GM18520 (cell line): ENCODE results near the gene IL17RE.
A peak's percentile ranks its signal among the peaks of the same experiment; 100 is the strongest.
"Not testable (repeated sequence)": the region's sequence is repeated elsewhere in the genome, so short reads cannot be mapped to it uniquely, and the experiment has no call there.

Source experiments
- ATAC-seq: cut with Tn5 transposase; IDR thresholded peaks from one replicate; pipeline ENCODE4 v1.9.1; 2021; ENCODE audit not compliant: unreplicated experiment

IL17RE gene

DNA sequence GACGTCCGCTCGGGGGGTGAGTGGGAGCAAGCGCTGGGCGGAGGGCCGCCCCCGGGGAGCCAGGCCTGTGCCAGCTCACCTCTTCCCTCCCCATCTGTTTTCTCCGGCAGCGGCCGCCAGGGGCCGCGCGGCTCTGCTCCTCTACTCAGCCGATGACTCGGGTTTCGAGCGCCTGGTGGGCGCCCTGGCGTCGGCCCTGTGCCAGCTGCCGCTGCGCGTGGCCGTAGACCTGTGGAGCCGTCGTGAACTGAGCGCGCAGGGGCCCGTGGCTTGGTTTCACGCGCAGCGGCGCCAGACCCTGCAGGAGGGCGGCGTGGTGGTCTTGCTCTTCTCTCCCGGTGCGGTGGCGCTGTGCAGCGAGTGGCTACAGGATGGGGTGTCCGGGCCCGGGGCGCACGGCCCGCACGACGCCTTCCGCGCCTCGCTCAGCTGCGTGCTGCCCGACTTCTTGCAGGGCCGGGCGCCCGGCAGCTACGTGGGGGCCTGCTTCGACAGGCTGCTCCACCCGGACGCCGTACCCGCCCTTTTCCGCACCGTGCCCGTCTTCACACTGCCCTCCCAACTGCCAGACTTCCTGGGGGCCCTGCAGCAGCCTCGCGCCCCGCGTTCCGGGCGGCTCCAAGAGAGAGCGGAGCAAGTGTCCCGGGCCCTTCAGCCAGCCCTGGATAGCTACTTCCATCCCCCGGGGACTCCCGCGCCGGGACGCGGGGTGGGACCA is 30.4 kb downstream of the IL17RE start:
- ATAC-seq = peak; percentile 53

DNA sequence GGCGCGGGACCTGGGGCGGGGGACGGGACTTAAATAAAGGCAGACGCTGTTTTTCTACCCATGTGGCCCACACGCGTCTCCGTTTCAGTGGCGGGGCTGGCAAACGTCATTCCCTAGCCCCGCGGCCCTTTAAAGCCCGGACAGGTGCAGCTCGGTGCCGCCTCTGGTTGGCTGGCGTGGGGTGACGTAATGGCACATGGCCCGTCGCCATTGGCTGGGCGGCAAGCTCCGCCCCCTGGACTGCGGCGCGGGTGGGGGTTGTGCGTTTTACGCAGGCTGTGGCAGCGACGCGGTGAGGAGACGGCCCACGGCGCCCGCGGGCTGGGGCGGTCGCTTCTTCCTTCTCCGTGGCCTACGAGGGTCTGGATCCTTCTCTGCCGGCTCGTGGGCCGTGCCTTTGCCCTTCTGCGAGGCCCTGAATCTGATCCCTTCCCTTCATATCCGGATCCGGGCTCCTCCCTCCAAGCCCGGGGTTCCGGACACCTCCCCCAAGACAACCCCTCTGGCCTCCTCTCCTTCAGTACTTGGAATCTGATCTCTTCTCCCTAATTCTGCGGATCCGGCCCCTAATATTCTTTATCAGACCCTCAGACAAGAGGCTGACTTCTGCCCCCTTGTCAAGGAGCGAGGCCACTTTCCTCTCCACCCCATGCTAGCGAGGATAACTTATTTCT is 31.1 kb downstream of the IL17RE start, which contains the start of gene CRELD1:
Gene CRELD1 (plus strand): TSS at position 274 of the 674 bp plus-strand sequence. CDS start 605 bp downstream, outside the sequence.
- ATAC-seq = peak; percentile 77

DNA sequence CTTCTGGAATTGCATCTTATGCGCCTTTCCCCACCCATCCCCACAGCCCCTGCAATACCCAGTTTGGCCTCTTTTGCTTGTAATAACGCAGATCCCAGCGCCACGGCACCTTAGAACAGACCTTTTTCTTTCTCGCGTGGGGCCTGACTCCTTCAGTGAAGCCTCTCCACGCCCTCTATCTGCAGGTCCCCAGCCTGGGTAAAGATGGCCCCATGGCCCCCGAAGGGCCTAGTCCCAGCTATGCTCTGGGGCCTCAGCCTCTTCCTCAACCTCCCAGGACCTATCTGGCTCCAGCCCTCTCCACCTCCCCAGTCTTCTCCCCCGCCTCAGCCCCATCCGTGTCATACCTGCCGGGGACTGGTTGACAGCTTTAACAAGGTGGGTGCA is 31.6 kb downstream of the IL17RE start:
- no peak for ATAC-seq

DNA sequence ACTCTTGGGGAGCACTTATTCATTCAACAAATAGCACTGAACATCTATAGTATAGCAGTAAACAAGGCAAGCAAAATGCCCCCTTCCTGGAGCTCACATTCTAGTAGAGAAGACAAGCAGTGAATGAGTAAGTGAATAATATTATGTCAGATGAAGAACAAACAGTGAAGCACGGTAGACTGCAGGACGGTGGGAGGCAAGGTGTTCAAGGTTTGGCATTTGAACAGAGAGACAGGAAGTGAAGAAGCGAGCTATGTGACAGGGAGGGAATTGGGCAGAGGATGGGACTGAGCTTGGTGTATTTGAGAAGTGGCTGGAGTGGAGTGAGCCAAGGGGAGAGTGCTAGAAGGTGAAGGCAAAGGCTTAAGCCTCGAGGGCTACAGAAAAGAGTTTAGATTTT is 32.3 kb downstream of the IL17RE start:
- ATAC-seq = no peak

DNA sequence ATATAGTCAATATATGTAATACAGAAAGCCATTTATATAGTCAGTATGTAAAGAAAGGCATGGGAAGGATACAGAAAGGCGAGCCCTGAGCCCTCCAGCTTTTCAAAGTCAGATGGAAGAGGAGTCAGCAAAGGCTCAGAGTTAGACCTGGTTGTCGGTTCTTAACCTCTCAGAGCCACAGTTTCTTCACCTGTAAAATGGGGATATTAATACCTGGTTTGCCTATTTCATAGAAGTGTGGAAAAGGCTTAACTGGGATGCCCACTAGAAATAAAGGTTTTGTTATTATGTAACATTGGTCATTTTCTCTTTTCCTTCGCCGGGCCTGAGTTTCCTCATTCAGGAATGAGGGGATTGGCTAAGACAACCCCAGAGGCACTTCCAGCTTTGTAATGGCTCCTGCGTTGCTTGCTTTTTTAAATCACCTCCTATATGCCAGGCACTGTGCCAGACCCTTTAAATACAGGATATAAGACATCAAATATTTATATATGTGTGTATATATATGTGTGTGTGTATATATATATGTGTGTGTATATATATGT is 33.4 kb downstream of the IL17RE start:
- ATAC-seq = no peak

DNA sequence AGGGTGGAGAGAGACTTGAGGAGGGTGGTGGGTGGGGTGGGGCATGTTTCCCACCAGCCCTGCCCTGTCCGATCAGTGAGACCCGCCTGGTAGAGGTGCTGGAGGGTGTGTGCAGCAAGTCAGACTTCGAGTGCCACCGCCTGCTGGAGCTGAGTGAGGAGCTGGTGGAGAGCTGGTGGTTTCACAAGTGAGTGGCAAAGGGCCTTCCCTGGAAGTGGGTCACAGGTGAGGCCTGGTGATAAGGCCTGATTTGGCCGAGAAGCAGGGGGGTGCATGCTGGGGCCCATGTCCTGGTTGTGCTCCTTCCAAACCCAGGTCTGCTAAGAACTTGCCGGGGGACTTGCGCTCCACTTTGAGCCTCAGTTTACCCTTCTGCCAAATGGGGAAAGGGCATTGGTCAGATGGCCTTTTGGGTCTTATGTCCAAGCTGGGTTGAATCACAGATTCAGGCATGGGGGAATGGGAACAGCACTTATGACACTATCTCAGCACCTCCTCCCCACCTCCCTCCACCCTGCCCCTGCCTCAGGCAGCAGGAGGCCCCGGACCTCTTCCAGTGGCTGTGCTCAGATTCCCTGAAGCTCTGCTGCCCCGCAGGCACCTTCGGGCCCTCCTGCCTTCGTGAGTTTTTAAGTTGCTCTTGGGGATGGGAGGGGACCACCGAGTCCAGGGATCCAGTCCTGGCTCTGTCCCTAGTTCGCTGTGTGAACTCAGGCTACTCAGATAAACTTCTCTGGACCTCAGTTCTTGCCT is 35.0 kb downstream of the IL17RE start:
- ATAC-seq = no peak

DNA sequence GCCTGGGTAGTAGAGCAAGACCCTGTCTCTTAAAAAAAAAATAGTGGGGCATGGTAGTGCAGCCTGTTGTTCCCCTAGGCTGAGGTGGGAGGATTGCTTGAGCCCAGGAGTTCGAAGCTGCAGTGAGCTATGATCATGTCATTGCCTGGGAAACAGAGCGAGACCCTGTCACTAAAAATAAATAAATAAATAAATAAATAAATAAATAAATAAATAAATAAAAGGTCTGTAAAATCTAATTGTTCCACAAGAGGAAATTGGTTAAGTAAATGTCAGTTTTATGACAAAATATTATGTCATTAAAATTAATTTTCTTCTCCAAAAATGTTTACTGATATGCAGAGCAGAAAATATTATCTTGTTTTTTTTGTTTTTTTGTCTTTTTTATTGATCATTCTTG is 36.3 kb downstream of the IL17RE start:
- ATAC-seq = no peak

DNA sequence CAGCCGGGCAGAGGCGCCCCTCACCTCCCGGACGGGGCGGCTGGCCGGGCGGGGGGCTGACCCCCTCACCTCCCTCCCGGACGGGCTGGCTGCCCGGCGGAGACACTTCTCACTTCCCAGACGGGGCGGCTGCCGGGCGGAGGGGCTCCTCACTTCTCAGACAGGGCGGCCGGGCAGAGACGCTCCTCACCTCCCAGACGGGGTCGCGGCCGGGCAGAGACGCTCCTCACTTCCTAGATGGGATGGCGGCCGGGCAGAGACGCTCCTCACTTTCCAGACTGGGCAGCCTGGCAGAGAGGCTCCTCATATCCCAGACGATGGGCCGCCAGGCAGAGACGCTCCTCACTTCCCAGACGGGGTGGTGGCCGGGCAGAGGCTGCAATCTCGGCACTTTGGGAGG is 37.3 kb downstream of the IL17RE start:
- ATAC-seq = not testable (repeated sequence)

DNA sequence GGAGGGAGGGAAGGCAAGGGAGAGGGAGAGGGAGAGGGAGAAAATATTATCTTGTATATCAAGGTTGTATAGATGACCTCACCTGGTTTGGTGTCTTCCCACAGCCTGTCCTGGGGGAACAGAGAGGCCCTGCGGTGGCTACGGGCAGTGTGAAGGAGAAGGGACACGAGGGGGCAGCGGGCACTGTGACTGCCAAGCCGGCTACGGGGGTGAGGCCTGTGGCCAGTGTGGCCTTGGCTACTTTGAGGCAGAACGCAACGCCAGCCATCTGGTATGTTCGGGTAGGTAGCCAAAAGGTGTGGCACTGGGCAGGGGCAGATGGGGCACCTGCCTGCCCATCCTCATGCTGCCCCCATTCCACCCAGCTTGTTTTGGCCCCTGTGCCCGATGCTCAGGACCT is 38.1 kb downstream of the IL17RE start:
- no peak for ATAC-seq

DNA sequence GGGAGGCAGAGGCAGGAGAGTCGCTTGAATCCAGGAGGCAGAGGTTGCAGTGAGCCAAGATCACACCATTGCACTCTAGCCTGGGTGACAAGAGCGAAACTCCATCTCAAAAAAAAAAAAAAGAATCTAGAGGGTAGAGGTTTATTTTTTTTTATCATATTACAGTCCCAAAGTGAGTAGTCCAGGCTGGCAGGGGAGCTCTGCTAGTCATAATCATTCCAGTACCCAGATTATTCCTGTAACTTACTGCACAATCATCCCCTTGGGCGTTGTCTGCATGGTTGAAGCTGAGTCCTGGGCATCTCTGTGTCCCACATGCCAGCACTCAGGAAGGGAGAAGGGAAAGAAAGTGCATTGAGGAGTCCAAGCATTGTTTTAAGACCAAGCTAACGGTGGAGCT is 39.5 kb downstream of the IL17RE start:
- no peak for ATAC-seq

DNA sequence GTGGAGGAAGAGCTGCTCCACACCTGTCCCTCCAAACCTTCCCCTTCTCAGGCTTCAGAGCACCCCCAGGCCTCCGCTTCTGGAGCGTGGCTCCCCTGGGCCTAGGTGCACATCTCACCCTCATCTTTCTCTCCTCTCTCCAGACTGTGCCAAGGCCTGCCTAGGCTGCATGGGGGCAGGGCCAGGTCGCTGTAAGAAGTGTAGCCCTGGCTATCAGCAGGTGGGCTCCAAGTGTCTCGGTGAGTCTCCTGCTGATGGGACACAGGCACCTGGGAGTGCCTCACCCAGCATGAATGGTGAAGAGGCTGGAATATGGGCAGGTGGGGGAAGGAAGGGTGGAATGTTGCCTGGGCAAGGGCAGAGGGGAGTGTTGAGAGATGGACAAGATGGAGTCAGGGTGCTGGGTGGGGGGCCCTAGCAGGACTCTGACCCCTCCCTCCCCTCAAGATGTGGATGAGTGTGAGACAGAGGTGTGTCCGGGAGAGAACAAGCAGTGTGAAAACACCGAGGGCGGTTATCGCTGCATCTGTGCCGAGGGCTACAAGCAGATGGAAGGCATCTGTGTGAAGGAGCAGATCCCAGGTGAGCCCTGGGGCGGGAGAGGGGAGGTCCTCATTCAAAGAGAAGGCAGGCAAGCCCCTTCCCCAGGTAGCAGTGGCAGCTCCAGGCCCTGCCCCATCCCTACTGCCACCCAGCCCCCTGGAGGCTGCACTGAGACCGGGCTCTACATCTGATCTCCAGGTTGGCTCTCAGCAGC is 40.5 kb downstream of the IL17RE start:
- ATAC-seq = no peak

DNA sequence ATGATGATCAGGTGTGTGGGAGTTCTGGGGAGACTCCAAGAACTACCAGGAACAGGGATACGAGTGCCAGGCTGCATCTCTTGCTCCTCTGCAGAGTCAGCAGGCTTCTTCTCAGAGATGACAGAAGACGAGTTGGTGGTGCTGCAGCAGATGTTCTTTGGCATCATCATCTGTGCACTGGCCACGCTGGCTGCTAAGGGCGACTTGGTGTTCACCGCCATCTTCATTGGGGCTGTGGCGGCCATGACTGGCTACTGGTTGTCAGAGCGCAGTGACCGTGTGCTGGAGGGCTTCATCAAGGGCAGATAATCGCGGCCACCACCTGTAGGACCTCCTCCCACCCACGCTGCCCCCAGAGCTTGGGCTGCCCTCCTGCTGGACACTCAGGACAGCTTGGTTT is 41.6 kb downstream of the IL17RE start:
- ATAC-seq = no peak

DNA sequence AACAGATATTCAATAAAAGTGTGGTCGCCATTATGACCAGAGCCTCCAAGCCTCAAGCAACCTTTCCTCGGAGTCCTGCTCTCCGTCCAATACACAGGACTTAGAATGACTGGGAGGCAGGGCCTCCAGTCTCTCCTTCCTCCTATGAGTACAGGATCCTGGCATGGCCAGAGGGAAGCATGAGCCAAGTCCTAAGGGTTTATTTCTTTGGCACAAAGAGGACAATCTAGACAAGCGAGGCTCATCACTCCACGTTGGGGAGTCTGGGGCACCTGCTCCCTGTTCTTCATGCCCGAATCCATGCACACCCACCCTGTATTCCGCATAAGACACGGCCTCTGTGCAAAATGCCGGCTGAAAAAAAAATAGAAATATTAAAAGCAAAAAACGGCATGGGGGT is 42.7 kb downstream of the IL17RE start:
- ATAC-seq = no peak

DNA sequence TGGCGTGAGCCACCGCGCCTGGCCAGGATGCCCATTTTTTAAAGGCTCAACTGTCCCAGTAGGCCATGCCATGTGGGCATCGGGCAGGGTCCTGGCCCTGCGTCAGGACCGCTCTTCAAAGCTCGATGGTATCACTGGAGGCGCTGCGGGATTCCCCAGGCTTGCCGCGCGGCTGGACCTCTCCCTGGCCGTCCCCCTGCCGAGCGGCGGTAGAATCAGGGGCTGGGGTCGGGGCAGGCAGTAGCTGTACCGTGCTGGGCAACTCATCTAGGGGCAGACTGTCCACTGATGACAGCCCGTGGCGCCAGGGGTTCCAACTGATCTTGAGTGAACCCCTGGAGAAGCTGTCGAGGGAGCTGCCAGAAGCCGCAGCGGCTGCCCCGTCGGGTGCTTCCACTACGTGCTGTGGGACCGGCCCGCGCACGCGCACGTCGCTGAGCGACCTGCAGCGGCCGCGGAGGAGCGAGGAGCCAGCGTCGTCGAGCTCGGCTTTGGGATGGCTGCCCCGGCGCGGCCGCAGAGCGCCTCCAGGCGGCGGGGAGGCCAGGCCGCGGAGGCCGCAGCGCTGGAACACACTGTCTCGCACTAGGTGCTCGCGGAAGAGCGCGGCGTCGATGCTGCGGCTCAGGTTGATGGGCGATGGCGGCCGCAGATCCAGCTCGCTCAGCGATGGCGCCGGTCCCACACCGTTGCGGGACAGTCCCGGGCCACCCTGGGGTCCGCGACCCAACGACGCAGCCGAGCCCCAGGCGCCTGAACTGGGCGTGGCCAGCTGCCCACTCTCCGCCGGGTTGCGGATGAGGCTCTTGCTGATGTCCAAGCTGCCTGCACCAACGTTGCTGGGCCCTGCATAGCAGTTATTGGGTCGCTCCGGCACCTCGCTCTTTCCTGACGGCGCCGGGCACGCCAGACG is 43.7 kb downstream of the IL17RE start:
- ATAC-seq = peak; percentile 52

DNA sequence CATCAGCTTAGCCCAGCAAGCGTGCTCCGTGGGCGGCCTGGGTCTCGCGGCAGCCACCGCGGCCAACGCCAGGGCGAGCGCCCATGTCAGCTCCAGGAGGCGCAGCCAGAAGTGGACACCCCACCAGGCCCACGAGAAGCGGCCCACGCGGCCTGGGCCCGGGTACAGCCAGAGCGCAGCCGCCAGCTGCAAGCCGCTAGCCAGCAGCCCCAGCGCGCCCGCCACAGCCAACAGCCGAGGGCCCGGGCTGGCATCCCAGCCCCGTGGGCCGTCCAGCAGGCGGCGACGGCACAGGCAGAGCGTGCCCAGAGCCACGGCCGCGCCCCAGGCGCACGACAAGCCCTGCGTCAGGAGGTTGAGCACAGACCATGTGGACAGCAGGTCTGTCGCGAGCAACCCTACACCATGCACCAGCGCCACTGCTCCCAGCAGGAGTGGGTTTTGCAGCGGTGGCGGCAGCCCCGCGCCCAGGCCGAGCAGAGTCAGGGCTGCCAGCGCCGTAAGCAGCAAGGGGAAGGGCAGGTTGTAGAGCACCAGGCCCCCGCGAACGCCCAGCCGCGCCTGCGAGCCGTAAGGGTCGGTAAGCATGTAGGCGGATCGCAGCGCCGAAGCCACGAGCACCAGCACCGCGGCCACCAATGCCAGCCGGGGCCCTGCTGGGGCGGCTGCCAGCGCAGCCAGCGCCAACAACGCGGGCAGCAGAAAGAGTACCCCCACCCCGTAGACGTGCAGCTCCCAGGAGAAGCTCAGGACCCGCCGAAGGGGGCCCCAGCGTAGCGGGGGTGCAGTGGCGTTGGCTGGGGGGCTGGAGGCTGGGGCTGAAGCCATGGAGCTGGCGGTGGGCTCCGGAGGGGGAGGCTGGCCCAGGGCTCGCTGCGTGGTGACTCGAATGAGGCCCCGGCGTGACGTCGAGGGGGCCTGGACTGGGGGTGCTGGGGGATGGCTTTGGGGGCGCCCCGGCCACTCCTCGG is 44.7 kb downstream of the IL17RE start:
- ATAC-seq = no peak

DNA sequence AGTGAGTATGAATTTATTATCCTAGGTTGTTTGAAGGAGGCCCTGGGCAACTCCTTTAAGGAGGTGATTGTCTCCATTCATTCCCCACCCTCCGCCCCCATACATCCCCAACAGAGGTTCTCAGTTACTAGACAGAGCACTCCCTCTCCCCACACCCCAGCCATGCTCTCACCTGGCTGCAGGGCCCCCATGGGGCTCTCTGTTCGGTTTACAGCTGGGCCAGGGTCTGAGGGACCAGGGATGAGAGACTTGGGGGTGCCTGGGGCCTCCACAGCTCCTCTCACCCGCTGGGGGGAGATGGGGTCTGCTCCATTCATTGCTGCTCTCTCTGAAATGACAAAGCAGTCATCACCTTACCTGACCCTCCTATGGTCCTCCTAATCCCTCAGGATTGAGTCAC is 45.9 kb downstream of the IL17RE start:
- ATAC-seq = no peak

DNA sequence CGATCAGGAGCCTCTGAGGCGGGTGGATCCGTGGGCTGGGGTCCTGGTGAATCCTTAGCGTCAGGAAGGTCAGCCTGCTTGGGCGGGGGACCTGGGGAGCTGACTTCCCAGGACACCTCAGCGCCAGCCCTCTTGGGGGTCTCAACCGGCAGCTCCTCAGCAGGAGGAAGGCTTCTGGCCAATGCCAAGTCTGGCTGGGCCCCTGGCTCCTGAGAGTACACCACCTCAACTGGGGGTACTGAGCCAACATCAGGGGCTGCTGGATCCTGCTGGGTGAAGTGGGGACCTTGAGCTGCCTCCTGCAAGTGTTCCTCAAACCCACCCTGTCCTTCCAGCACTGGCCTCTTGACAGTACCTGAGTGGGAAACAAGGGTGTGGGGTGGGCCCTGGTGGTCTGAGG is 46.5 kb downstream of the IL17RE start:
- ATAC-seq = no peak

DNA sequence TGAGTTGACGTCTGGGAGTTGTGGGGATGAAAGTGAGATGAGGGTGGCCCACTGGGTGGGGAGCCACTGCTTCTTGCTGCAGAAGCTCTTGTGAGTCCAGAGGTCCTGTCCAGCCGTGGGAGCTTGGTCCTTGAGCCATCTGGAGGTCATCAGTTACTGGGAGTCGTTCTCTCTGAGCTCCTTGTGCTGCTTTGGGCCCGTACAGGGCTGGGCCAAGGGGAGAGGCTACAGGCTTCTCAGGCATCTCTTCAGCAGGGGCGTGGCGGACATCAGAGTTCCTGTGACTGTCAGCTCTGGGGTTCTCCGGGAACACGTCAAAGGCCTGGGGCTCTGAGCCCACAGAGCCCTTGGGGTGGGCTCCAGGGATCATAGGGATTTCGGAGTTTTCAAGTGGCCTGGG is 47.0 kb downstream of the IL17RE start:
- no peak for ATAC-seq

DNA sequence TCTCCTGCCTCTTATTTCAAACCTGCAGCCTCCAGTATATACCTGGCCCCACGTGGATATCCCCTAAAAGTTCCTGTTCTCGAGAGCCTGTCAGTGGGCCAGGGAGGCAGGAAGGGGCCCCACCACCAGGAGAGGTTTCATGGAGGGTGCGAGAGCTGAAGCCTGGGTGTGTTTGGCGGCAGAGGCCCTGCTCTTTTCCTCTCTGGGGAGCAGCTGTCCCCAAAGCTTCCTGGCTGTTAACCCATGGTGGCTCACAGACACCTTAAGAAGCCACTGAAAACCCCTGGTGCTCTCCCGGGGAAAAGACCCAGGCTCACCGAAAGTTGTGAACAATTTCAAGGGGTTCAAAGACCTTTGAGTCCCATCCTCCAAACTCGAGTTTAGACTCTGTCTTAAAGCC is 48.5 kb downstream of the IL17RE start:
- ATAC-seq = no peak
